Neural cell (in vitro differentiated cells): ENCODE results near the gene CD200R1L. TPM values are rescaled to one million over a fixed set of nuclear protein-coding genes. Genes with fewer than 3 reads are reported as not detected.
"Not testable (repeated sequence)": the region's sequence is repeated elsewhere in the genome, so short reads cannot be mapped to it uniquely, and the experiment has no call there.

Source experiments
- H2AFZ ChIP-seq: fragments of 200-600, 300-800 bp; sonication (generic), shearing (Covaris generic); 2 replicates; pipeline ENCODE4 v1.6.0; 2014; ENCODE audit warnings: low read depth, mild to moderate bottlenecking, antibody characterized with exemption, low read length, moderate library complexity
- H3F3A ChIP-seq: fragments of 200-600 bp; shearing (Covaris generic); 2 replicates; pipeline ENCODE4 v1.6.1; 2016; ENCODE audit warnings: mild to moderate bottlenecking, moderate library complexity, mixed read lengths, antibody characterized with exemption, low read length; ENCODE audit not compliant: insufficient read depth, poor library complexity, severe bottlenecking
- H3K27ac ChIP-seq: fragments of 200-600, 300-800 bp; sonication (generic), shearing (Covaris generic); 2 replicates; pipeline ENCODE4 v1.5.1; 2014; ENCODE audit warnings: mild to moderate bottlenecking, low read length, moderate library complexity
- H3K27me3 ChIP-seq: fragments of 300-800, 200-600 bp; sonication (generic), shearing (Covaris generic); 2 replicates; pipeline ENCODE4 v1.6.0; 2014; ENCODE audit warnings: mild to moderate bottlenecking, low read depth, low read length, moderate library complexity; ENCODE audit not compliant: insufficient read depth
- H3K36me3 ChIP-seq: fragments of 300-800, 200-600 bp; sonication (generic), shearing (Covaris generic); 2 replicates; pipeline ENCODE4 v1.5.1; 2014; ENCODE audit warnings: mild to moderate bottlenecking, antibody characterized with exemption, low read length, moderate library complexity; ENCODE audit not compliant: insufficient read depth
- H3K4me2 ChIP-seq: fragments of 300-800, 200-600 bp; sonication (generic), shearing (Covaris generic); 2 replicates; pipeline ENCODE4 v1.6.0; 2014; ENCODE audit warnings: mild to moderate bottlenecking, low read length
- H3K4me3 ChIP-seq: fragments of 300-800, 200-600 bp; sonication (generic), shearing (Covaris generic); 2 replicates; pipeline ENCODE4 v1.5.1; 2014; ENCODE audit warnings: mild to moderate bottlenecking, low read length, moderate library complexity
- H3K79me2 ChIP-seq: fragments of 200-600 bp; shearing (Covaris generic); replicated peaks from 2 replicates; pipeline ENCODE4 v1.6.0; 2014; ENCODE audit warnings: mild to moderate bottlenecking, low read length, moderate library complexity; ENCODE audit not compliant: insufficient read depth
- H3K9ac ChIP-seq: fragments of 300-800, 200-600 bp; sonication (generic), shearing (Covaris generic); 2 replicates; pipeline ENCODE4 v1.6.1; 2016; ENCODE audit warnings: mild to moderate bottlenecking, low read length, mixed read lengths
- H3K9me2 ChIP-seq: fragments of 200-600 bp; shearing (Covaris generic); 2 replicates; pipeline ENCODE4 v1.6.1; 2016; ENCODE audit warnings: mild to moderate bottlenecking, low read length, mixed read lengths; ENCODE audit not compliant: insufficient read depth
- H3K9me3 ChIP-seq: fragments of 200-600, 300-800 bp; sonication (generic), shearing (Covaris generic); 2 replicates; pipeline ENCODE4 v1.6.1; 2016; ENCODE audit warnings: mild to moderate bottlenecking, mixed run types, low read length, moderate library complexity, mixed read lengths
- H4K20me1 ChIP-seq: fragments of 200-600 bp; shearing (Covaris generic); 2 replicates; pipeline ENCODE4 v1.6.1; 2016; ENCODE audit warnings: mild to moderate bottlenecking, mixed run types; ENCODE audit not compliant: insufficient read depth
- CTCF ChIP-seq: fragments of 450-650 bp; IDR thresholded peaks from 2 replicates; pipeline ENCODE4 v1.5.1; 2014; ENCODE audit warnings: antibody characterized with exemption, mild to moderate bottlenecking, moderate library complexity; ENCODE audit not compliant: poor library complexity, severe bottlenecking
- EP300 ChIP-seq: fragments of 450-650 bp; conservative IDR thresholded peaks from 2 replicates; pipeline ENCODE4 v1.6.1; 2014; ENCODE audit warnings: antibody characterized with exemption, mild to moderate bottlenecking, moderate library complexity; ENCODE audit not compliant: poor library complexity, severe bottlenecking
- EZH2 ChIP-seq: fragments of 200-600, 300-800 bp; shearing (Covaris generic), sonication (generic); IDR thresholded peaks from 2 replicates; pipeline ENCODE4 v1.6.1; 2014; ENCODE audit warnings: antibody characterized with exemption, low read length, borderline replicate concordance, mild to moderate bottlenecking; ENCODE audit not compliant: insufficient read depth, poor library complexity, severe bottlenecking
- MXI1 ChIP-seq: fragments of 450-650 bp; conservative IDR thresholded peaks from 2 replicates; pipeline ENCODE4 v1.6.1; 2014; ENCODE audit warnings: antibody characterized with exemption, mild to moderate bottlenecking; ENCODE audit not compliant: poor library complexity, severe bottlenecking
- POLR2AphosphoS5 ChIP-seq: IDR thresholded peaks from 2 replicates; pipeline ENCODE4 v1.6.1; 2012
- RAD21 ChIP-seq: fragments of 450-650 bp; conservative IDR thresholded peaks from 2 replicates; pipeline ENCODE4 v1.6.1; 2014; ENCODE audit warnings: antibody characterized with exemption, mild to moderate bottlenecking, moderate library complexity
- SMC3 ChIP-seq: fragments of 450-650 bp; conservative IDR thresholded peaks from 2 replicates; pipeline ENCODE4 v1.6.1; 2014; ENCODE audit warnings: antibody characterized with exemption, mild to moderate bottlenecking, moderate library complexity; ENCODE audit not compliant: poor library complexity
- TAF1 ChIP-seq: IDR thresholded peaks from 2 replicates; pipeline ENCODE4 v1.6.1; 2012; ENCODE audit warnings: low read depth
- polyA plus RNA-seq: library from polyadenylated mRNA; depleted of rRNA; stranded (reverse); fragments of >200 nt; gene quantifications from 2 replicates; pipeline ENCODE4 v1.2.3, GENCODE V29; 2014
- TF ChIP-seq, protein P1 (sequence below): IDR thresholded peaks from 2 replicates; pipeline ENCODE4 v1.6.1; 2012; ENCODE audit warnings: borderline replicate concordance

The CD200R1L gene
- polyA plus RNA-seq, 1 donor from 2014 or later, result not detected

DNA sequence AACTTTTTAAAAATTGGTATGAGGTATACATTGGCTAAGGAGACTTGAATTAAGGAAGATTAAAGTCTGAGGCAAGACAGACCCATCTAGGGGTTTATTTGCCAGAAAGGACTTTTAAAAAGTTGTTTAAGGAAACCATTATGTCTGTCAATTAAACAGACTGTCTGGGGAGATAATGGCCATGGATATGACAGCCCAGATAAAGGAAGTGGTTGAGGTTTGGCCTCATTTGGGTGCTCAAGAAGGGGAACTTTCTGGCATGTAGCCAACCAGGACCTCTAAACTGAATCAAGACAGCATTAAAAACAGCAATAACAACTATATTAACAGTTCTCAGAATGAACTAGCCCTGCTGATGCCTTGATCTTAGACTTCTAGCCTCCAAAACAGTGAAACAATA is 9.9 kb upstream of the CD200R1L start:
- Histone ChIP-seq H4K20me1 (no peaks in the 10 kb centered on the region), H3F3A (no peaks in the 10 kb centered on the region), H3K9me3 (no peaks in the 10 kb centered on the region), H3K4me2 (no peak overlapping the region), H2AFZ (no peak overlapping the region), H3K36me3 (no peaks in the 10 kb centered on the region), H3K4me3 (no peak overlapping the region), H3K9me2 (no peaks in the 10 kb centered on the region), H3K27ac (no peak overlapping the region), H3K79me2 (no peaks in the 10 kb centered on the region), H3K27me3 (no peaks in the 10 kb centered on the region), H3K9ac (no peak overlapping the region)
- TF ChIP-seq EZH2 (no peak), RAD21 (no peak), EP300 (no peak), TAF1 (no peak), SMC3 (no peak), MXI1 (no peak), CTCF (no peak), POLR2AphosphoS5 (no peak)
- TF ChIP-seq, protein P1, sequence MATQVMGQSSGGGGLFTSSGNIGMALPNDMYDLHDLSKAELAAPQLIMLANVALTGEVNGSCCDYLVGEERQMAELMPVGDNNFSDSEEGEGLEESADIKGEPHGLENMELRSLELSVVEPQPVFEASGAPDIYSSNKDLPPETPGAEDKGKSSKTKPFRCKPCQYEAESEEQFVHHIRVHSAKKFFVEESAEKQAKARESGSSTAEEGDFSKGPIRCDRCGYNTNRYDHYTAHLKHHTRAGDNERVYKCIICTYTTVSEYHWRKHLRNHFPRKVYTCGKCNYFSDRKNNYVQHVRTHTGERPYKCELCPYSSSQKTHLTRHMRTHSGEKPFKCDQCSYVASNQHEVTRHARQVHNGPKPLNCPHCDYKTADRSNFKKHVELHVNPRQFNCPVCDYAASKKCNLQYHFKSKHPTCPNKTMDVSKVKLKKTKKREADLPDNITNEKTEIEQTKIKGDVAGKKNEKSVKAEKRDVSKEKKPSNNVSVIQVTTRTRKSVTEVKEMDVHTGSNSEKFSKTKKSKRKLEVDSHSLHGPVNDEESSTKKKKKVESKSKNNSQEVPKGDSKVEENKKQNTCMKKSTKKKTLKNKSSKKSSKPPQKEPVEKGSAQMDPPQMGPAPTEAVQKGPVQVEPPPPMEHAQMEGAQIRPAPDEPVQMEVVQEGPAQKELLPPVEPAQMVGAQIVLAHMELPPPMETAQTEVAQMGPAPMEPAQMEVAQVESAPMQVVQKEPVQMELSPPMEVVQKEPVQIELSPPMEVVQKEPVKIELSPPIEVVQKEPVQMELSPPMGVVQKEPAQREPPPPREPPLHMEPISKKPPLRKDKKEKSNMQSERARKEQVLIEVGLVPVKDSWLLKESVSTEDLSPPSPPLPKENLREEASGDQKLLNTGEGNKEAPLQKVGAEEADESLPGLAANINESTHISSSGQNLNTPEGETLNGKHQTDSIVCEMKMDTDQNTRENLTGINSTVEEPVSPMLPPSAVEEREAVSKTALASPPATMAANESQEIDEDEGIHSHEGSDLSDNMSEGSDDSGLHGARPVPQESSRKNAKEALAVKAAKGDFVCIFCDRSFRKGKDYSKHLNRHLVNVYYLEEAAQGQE, result no peak

DNA sequence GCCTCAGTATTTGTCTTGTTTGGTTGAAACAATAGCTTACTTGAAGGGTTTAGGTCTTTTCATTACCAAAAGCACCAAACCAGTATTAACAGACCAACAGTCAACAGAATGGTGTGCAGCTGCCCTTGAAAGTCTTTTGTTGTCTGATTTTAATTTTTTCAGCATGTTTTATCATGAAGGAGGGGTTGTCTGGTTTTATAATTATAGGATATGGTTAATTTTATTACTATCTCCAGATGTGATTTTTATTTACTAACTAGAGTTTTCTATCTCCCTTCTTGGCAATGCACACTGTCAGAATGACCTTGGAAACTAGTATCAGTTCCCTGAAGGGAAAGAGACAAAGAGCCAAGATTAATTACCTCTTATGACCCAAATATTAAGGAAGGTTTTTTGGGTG is 9.2 kb upstream of the CD200R1L start:
- peaks cover 3% of the 10 kb centered on the region for H3K9me3 ChIP-seq
- H3K4me3 ChIP-seq, result no peak overlapping the region
- no peak for TF ChIP-seq CTCF
- TF ChIP-seq EP300, result no peak
- no peak for TF ChIP-seq SMC3
- TF ChIP-seq, protein P1, result no peak
- H3K36me3 ChIP-seq, result no peaks in the 10 kb centered on the region
- H3K79me2 ChIP-seq, result no peaks in the 10 kb centered on the region
- no peaks in the 10 kb centered on the region for H3K27me3 ChIP-seq
- no peaks in the 10 kb centered on the region for H4K20me1 ChIP-seq
- no peak overlapping the region for H2AFZ ChIP-seq
- H3K27ac ChIP-seq, result no peak overlapping the region
- H3F3A ChIP-seq, result no peaks in the 10 kb centered on the region
- no peak overlapping the region for H3K4me2 ChIP-seq
- H3K9me2 ChIP-seq, result no peaks in the 10 kb centered on the region
- no peak overlapping the region for H3K9ac ChIP-seq

DNA sequence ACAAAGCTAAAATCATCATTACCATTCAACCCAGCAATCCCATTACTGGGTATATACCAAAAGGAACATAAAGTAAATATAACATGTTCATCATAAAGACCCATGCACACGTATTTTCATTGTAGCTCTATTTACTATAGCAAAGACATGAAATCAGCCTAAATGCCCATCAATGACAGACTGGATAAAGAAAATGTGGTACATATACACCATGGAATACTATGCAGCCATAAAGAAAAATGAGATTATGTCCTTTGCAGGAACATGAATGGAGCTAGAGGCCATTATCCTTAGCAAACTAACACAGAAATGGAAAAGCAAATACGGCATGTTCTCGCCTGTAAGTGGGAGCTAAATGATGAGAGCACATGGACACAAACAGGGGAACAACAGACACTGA is 8.4 kb upstream of the CD200R1L start:
- H3K4me3 ChIP-seq, H4K20me1 ChIP-seq, H3K27ac ChIP-seq, H3K36me3 ChIP-seq, H3K79me2 ChIP-seq, H3K4me2 ChIP-seq, H2AFZ ChIP-seq, H3K9ac ChIP-seq, H3K27me3 ChIP-seq, H3F3A ChIP-seq, H3K9me3 ChIP-seq, H3K9me2 ChIP-seq: not testable (repeated sequence)
